HS-5 (cell line): ENCODE data around the gene SGPP1.
"Not testable (repeated sequence)": the region's sequence is repeated elsewhere in the genome, so short reads cannot be mapped to it uniquely, and the experiment has no call there.

Experiments used
- DNase-seq: peaks from one replicate; pipeline ENCODE4 v3.0.0-alpha.2; 2012; ENCODE audit warnings: low read depth

The SGPP1 gene, protein sequence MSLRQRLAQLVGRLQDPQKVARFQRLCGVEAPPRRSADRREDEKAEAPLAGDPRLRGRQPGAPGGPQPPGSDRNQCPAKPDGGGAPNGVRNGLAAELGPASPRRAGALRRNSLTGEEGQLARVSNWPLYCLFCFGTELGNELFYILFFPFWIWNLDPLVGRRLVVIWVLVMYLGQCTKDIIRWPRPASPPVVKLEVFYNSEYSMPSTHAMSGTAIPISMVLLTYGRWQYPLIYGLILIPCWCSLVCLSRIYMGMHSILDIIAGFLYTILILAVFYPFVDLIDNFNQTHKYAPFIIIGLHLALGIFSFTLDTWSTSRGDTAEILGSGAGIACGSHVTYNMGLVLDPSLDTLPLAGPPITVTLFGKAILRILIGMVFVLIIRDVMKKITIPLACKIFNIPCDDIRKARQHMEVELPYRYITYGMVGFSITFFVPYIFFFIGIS

DNA sequence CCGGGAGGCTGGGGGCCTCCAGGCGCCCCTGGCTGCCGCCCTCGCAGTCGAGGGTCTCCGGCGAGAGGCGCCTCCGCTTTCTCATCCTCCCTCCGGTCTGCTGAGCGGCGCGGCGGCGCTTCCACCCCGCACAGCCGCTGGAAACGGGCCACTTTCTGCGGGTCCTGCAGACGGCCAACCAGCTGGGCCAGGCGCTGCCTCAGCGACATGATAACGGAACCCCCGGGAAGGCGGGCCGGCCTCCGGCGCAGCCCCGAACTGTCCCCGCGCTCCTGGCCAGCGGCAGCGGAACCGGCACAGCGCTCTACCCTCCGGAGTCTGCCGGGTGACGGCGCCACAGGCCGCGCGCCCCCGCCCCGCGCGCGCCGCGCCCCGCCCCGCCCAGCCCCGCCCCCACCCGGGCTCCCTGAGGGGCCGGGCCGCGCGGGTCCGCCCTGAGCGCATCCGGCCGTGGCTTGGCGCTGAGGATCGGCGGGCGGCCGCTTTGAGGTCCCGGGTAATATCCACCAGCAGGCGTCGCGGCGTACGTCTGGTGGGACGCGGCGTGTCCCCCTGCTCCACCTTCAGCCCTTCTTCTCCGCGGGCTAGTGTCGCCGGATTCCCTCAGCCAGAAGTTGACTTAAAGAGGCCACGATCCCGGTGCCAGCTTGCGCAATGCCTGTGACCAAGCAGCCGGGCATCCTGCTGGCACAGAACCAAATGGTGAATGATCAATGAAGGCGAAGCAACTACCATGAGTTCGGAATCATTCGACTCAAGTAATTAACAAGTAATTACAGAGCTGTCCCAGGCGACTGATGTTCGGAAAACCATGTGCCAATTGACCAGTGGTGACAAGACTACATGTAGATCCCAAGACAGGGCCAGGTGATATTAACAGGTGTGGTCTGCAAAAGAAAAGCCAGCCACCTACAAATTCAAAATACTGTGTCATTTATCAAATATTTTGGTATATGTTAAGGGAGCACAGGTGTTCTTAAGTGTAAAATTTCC lies at the start of gene SGPP1:
SGPP1 (minus strand) TSS at position 330 of the 993 bp plus-strand sequence; CDS start at position 209, 121 bp downstream.
- DNase-seq, result peak; percentile 61

DNA sequence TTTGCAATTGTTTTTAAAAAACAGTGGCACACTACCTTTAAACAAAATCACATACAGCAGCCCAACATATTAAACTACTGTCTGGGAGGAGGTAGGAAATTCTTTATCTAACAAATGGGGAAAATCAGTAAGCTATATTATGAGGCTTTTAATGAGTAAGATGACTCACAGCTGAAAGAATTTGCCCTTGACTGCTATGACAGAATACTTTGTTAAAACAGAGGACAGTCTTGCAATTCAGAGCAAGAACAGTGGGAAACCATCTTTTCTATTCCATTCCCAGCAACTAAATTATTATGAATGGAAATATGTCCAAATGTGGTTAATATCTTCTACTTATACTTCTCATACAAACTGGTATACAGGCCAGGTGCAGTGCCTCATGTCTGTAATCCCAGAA lies 49.2 kb upstream of the SGPP1 start:
- DNase-seq, result no peak

DNA sequence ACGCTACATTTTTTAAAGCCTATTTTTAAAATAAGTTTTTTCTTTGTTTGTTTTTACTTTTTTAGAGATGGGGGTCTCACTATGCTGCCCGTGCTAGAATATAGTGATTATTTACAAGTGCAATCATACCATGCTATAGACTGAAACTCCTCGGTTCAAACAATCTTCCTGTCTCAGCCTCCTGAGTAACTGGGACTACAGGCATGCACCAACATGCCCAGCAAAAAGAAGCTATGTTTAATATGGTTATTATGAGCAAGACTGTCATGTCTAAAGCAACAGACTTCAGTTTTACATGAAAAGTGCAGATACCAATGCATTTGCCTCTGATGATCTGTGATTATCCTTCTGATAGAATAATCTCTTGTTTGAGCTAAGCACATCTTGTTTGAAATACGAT lies 45.6 kb upstream of the SGPP1 start:
- DNase-seq, result no peak

DNA sequence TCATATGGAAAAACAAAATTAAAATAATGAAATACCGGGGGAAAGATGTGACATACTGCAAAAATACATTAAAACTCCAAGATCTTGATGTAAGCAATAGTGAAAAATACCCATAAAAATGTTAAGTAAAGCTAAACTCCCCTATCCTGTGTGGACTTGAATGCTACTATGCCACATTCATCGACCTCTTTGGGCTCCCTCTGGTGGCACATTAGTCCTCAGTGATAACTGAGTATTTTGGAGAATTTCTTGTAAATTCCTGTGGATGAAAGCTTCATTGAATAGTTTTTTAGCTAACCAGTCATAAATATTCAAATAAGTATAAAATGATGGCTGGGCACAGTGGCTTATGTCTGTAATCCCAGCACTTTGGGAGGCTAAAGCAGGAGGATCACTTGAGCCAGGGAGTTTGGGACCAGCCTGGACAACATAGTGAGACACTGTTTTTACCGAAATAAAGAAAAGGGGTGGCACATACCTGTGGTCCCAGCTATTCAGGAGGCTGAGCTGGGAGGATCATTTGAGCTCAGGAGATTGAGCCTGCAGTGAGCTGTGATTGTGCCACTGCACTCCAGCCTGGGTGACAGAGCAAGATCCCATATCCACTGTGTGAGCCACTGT lies 42.4 kb upstream of the SGPP1 start:
- DNase-seq, result peak; percentile 24

DNA sequence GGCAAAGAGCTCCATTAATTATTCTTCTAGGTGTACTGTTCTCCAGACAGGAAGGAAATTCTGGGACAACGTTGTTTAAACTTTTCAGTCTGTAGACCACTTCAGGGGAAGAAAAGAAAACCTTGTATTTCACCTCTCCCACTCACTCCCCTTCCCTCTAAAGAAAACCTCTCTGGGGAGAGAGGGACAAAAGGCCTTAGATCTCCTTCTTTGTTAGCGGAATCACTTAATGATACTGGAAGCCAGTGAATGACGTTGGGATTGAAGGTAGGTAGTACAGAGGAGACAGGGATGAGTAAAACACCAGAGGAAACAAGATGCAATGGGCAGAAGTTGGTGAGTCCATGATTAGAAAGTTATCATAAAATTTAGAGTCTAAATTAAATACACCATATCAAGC lies 38.7 kb upstream of the SGPP1 start:
- no peak for DNase-seq

DNA sequence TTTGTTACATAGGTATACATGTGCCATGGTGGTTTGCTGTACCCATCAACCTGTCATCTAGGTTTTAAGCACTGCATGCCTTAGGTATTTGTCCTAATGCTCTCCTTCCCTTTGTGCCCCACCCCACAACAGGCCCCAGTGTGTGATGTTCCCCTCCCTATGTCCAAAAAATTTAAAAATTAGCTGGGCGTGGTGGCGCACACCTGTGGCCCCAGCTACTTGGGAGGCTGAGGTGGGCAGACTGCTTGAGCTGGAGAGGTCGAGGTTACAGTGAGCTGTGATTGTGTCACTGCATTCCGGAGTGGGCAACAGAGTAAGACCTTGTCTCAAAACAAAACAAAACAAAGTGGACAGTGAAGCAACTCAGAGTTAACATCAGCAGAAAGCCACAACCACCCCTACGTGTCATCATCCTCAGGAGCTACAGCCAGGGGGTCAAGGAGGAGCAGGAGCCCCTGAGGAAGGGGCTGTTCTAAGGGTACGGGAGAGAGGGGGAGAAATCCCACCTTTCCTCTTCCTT lies 36.8 kb upstream of the SGPP1 start:
- DNase-seq, result no peak

DNA sequence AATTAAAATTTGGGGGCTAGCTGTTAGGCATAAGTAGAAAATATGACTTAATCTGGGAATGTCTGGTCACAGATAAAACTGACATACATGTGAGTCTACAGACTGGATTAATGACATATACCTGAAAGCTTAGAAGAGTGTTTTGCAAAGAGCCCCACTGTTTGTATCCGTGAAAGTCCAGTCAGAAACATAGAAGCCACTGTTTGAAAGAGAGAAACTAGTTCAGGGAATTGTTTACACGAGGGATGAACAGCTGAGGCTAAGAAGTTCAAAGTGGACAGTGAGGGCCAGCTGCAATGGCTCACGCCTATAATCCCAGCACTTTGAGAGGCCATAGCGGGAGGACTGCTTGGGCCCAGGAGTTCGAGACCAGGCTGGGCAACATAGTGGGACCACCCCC lies 36.2 kb upstream of the SGPP1 start:
- DNase-seq, result no peak

DNA sequence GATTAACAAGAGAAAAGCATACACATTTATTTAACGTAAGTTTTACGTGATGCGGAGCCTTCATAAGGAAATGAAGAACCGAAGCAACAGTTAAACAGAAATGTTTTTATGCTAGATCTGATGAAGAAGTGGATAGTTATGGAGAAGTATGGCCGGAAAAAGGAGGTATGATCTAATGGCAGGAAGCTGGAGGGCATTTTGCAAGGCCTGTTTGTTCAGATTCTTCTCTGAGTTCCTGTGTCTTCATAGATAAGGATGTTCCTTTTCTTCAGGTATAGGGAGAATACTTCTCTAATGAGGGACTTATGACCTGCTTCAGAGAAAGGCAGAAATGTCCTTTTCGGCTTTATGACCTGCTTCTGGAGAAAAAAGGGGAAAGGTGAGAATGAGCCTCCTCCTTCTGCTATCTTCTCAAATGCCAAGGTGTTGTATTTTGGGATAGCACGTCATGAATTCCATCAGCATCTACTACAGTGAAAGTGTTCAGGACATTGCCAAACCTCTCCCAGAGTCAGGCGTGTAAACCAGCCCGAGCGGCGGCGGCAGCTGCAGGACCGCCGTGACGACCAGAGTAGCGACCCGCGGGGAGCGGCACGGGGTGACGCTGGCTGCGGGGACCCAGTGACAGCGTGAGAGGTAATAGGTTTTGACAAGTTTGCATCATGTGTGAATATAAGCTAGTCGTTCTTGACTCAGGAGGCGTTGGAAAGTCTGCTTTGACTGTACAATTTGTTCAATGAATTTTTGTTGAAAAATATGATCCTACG lies 33.7 kb upstream of the SGPP1 start:
- DNase-seq, result no peak

DNA sequence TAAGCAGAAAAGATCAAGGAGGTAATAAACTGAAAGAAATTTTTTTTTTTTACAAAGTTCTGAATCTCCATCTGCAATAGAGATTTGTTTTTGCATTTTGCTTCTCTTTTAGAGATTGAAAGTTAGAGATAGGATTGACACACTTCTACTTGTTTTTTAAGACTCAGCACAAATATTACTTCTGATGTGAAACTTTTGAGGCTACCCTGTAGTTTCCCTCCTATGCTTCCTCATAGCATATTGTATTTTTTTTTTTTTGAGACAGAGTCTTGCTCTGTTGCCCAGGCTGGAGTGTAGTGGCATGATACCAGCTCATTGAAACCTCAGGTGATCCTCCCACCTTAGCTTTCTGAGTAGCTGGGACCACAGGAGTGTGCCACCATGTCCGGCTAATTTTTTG lies 32.1 kb upstream of the SGPP1 start:
- DNase-seq, result no peak

DNA sequence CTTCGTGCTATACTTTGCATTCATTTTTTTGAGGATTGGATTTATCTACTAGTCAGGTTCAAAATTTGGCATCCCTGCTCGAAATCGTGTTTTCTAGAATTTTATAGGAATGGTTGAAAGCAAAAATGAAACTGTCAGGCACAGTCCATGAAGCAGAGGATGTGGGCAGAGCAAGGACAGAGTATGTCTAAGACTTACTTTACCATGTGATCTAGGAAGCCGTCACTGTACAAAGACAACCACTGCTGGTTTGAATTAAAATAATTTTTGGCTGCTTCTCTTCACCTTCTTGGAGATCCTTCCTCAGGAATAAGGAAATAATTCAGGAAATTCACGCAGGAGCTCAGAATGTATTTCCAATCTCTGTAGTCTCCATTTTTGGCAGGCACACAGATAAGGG lies 31.6 kb upstream of the SGPP1 start:
- DNase-seq, result no peak

DNA sequence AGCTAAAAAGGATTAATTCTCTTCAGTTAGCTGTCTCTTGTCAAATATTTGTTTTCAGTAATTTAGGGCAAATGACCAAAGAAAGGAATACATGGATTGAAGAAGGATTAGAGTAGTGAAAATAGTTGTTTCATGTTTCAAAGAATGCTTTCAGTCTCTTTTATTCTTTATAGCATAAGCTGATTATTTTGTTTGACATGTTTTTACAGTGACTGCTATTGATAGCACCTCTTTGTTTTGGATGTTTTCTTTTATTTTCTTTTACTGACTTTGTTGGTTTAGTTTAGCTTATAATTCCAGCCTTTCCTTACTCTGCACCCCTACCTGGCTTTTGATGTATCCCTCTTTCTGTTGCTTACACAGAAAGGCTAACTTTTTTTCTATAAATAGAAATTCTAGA lies 29.3 kb upstream of the SGPP1 start:
- DNase-seq, result no peak

DNA sequence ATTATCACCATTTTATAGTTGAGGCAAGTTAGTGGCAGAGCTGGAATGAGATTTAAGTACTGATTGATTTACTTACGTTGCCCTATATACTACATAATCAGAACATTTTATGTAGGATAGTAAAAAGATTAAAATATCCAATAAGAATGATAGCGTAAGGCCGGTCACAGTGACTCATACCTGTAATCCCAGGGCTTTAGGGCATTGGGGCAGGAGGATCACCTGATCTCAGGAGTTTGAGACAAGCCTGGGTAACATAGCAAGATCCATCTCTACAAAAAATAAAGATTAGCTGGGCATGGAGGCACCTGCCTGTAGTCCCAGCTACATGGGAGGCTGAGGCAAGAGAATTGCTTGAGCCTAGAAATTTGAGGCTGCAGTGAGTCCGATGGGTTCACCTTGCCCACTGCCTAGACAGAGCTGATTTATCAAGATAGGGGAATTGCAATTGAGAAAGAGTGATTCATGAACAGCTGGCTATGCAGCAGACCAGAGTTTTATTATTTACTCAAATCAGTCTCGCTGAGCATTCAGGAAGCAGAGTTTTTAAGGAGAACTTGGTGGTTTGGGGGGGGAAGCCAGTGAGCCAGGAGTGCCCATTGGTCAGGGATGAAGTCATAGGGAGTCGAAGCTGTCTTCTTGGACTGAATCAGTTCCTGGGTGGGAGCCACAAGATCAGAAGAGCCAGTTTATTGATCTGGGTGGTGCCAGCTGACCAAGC lies 24.7 kb upstream of the SGPP1 start:
- peak; percentile 60 for DNase-seq

DNA sequence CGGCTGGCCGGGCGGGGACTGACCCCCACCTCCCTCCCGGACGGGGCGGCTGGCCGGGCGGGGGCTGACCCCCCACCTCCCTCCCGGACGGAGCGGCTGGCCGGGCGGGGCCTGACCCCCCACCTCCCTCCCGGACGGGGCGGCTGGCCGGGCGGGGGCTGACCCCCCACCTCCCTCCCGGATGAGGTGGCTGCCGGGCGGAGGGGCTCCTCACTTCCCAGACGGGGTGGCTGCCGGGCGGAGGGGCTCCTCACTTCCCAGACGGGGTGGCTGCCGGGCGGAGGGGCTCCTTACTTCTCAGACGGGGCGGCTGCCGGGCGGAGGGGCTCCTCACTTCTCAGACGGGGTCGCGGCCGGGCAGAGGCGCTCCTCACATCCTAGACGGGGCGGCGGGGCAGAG lies 23.2 kb upstream of the SGPP1 start:
- DNase-seq, result not testable (repeated sequence)

DNA sequence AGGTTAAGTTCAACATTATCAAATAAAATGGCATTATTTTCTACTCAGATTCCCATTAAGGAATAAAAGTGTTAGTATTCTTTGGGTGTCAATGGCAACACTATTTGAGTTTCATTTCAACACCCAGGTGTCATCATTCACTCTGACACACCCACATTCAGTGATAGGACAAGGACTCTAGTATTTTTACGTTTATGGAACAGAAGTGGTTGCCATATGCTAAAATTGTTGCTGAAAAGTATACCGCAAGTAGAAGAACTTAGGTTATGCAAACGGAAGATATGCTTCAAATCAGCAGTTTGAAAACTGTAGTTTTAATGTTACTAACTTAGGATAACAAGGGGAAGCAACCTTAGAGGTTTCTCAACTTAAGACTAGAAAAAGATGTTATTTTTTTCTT lies 20.0 kb upstream of the SGPP1 start:
- no peak for DNase-seq

DNA sequence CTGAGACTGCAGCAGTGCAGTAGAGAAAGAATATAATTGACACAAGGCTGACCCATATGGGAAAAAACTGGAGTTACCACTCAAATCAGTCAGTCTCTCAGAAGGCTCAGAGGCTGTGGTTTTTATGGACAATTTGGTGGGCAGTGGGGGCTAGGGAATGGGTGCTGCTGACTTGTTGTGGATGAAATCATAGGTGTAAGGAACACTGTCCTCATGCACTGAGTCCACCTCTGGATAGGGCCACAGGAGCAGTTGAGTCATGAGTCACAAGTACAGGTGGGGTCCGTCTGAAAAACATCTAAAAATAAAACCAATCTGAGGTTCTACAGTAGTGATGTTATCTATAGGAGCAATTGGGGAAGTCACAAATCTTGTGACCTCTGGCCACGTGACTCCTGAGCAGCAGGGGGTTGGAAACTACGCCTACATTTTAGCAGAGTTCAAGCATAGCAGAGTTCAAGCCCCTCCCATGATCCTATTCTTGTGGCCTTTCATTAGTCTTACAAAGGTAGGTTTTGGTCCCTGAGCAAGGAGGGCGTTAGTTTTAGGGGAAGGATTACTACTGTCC lies 18.1 kb upstream of the SGPP1 start:
- DNase-seq, result no peak

DNA sequence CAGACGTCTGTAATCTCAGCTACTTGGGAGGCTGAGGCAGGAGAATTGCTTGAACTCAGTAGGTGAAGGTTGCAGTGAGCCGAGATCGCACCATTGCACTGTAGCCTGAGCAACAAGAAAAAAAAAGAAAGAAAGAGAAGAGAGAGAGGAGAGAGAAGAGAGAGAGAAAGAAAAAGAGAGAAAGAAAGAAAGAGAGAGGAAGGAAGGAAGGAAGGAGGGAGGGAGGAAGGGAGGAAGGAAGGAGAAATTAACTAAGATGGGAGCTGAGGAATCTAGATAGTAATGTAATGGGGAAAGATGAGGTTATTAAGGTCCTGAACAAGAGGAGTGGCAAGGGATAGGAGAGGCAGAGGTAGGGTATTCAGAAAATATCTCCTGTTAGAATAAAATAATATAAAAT lies 17.4 kb upstream of the SGPP1 start:
- no peak for DNase-seq

DNA sequence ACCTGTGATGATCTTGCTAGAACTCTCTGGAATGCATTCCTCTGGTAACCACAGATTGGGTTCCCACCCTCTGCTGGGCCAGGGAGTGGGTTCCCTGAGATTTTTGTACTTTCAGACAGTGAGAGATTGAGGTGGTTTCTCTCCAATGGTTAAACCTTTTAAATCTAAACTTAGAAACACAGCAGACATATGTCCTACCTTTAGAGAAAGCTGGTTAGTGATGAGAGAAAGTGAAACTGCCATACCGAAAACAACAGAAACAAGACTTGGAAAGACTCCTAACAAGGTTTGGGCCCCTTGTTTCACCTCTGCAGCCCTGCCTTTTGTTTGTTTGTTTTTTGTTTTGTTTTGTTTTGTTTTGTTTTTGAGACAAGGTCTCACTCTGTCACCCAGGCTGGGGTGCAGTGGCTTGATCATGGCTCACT lies 9.7 kb upstream of the SGPP1 start:
- DNase-seq, result no peak

DNA sequence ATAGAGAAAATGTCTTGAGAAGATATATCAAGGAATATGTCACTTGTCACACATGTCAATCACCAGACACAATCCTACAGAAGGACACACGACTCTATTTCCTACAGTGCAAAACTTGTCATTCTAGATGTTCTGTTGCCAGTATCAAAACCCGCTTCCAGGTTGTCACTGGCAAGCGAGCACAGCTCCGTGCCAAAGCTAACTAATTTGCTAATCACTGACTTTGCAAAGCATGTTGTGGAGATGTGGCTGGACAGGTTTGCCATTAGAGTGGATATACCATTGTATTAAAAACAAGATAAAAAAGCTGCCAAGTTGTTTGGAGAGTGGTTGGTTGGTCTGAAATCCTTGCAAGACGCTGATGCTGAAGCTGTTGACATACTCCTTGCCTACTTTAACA lies 7.9 kb upstream of the SGPP1 start:
- DNase-seq, result no peak

DNA sequence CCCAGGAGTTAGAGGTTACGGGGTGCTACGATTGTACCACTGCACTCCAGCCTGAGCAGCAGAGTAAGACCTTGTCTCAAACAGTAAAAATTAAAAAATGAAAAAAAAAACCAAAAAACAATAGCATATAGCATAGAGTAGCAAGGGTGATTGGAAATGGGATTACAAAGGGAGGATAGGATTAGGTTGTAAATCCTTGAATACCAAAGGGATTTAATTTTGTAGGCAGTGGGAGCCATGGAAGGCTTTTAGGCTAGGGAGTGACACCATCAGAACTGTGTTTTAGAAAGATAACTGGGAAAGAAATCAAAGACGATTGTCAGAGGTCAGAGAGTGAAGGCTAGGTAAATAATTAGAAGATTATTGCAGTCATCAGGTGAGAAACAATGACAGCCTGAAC lies 2.8 kb upstream of the SGPP1 start:
- no peak for DNase-seq

DNA sequence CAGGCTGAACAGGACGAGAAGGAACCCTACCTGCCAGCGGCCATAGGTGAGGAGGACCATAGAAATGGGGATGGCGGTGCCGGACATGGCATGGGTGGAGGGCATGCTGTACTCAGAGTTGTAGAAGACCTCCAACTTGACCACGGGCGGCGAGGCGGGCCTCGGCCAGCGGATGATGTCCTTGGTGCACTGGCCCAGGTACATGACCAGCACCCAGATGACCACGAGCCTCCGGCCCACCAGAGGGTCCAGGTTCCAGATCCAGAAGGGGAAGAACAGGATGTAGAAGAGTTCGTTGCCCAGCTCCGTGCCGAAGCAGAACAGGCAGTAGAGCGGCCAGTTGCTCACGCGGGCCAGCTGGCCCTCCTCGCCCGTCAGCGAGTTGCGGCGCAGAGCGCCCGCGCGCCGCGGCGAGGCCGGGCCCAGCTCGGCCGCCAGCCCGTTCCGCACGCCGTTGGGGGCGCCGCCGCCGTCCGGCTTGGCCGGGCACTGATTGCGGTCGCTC lies 582 bp downstream of the SGPP1 start:
- no peak for DNase-seq
